Stimulated activated CD4-positive, alpha-beta T cell treated with anti-CD3 and anti-CD28 coated beads, Interleukin-1b, Interleukin-23, amount 100 ng/mL, for 48 hours (primary cell): Measurements from ENCODE around the gene ONECUT1.
"Not testable (repeated sequence)": the region's sequence is repeated elsewhere in the genome, so short reads cannot be mapped to it uniquely, and the experiment has no call there.

Experiments used
- DNase-seq: peaks from one replicate; pipeline ENCODE4 v3.0.0-alpha.2; 2020

Gene ONECUT1

GRCh38 chr15:52790169-52790708, at the start of gene ONECUT1:
Gene ONECUT1 (minus strand): TSS chr15:52790336. CDS start chr15:52789884, 452 bp downstream.
- no peak for DNase-seq

GRCh38 chr15:52834379-52834778, 44.2 kb upstream of the ONECUT1 start:
- no peak for DNase-seq

GRCh38 chr15:52824169-52824942, 34.2 kb upstream of the ONECUT1 start:
- DNase-seq, result not testable (repeated sequence)

GRCh38 chr15:52822475-52822874, 32.3 kb upstream of the ONECUT1 start:
- DNase-seq, result no peak

GRCh38 chr15:52819253-52819652, 29.1 kb upstream of the ONECUT1 start:
- DNase-seq, result no peak

- not testable (repeated sequence) for DNase-seq
These were observed 25.8 kb upstream of the ONECUT1 start for GRCh38 chr15:52815899-52816298.

- no peak for DNase-seq
These were observed 18.9 kb upstream of the ONECUT1 start for GRCh38 chr15:52808996-52809395.

GRCh38 chr15:52808441-52808840, 18.3 kb upstream of the ONECUT1 start:
- DNase-seq, result no peak

- no peak for DNase-seq
These were observed 16.1 kb upstream of the ONECUT1 start for GRCh38 chr15:52806284-52806655.

- DNase-seq, result no peak
These were observed 15.5 kb upstream of the ONECUT1 start for GRCh38 chr15:52805351-52806283.

- DNase-seq, result no peak
These were observed 14.5 kb upstream of the ONECUT1 start for GRCh38 chr15:52804526-52805081.

GRCh38 chr15:52803467-52804306, 13.6 kb upstream of the ONECUT1 start:
- DNase-seq, result no peak

- DNase-seq, result no peak
These were observed 13.0 kb upstream of the ONECUT1 start for GRCh38 chr15:52803108-52803466.

GRCh38 chr15:52802110-52802509, 12.0 kb upstream of the ONECUT1 start:
- DNase-seq, result no peak

- no peak for DNase-seq
These were observed 11.6 kb upstream of the ONECUT1 start for GRCh38 chr15:52801748-52802085.

- DNase-seq, result no peak
These were observed 11.0 kb upstream of the ONECUT1 start for GRCh38 chr15:52800828-52801747.

GRCh38 chr15:52799145-52799811, 9.1 kb upstream of the ONECUT1 start:
- DNase-seq, result no peak

GRCh38 chr15:52798529-52799101, 8.5 kb upstream of the ONECUT1 start:
- no peak for DNase-seq

GRCh38 chr15:52797625-52798501, 7.7 kb upstream of the ONECUT1 start:
- no peak for DNase-seq
